ENCODE measurements around the gene C6orf136.

C6orf136 gene

GRCh38 chr6:30690403-30691207 lies 43.7 kb downstream of the C6orf136 start, which contains the start of gene NRM:
TSS of gene NRM (minus strand) at chr6:30690984. CDS start at chr6:30690974, 10 bp downstream.
- H3K9me3 Mint-ChIP-seq, result no peaks in the 10 kb centered on the region
- peaks cover 3% of the 10 kb centered on the region for H3K27me3 Mint-ChIP-seq (ENCODE audit: low read depth)

DNA sequence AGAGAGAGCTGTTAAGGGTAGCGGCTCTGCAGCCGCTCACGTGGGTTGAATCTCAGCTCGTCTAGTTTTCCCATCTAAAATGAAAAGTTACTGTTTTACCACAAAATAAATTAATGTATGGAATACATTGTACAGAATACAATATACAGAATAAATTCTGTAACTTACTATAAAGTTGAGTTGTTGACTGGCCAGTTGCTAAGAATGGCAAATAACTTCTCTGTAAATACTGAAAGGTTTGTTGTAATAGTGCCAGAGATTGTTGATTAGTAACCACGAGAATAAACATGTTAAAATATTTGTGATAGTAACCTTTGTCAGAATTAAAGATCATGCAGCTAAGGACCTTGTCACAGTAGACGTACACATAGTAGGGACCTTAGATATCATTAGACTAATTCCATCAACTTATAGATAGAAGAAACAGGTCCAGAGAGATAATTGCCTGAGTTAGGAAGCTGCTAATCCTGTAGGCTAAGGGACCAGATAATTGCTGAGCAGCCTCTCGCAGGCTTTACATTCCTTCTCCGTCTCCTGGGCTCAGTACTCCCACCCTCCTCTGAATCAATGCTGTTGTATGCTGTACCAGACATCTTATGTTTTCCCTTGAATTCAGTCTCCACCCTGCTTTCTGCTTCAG lies 44.4 kb downstream of the C6orf136 start:
- H3K36me3 Mint-ChIP-seq (ENCODE audit: low read depth), result no peaks in the 10 kb centered on the region
- H3K4me1 Mint-ChIP-seq, result peaks cover 46% of the 10 kb centered on the region
- H3K9me3 Mint-ChIP-seq, result no peaks in the 10 kb centered on the region
- peaks cover 3% of the 10 kb centered on the region for H3K27me3 Mint-ChIP-seq (ENCODE audit: low read depth)
- peak overlapping the region; percentile 94 to 95 (median 95) for H3K27ac Mint-ChIP-seq
- H3K4me3 Mint-ChIP-seq, result peak overlapping the region; percentile 88 to 96 (median 90)
- TF ChIP-seq, protein P1, sequence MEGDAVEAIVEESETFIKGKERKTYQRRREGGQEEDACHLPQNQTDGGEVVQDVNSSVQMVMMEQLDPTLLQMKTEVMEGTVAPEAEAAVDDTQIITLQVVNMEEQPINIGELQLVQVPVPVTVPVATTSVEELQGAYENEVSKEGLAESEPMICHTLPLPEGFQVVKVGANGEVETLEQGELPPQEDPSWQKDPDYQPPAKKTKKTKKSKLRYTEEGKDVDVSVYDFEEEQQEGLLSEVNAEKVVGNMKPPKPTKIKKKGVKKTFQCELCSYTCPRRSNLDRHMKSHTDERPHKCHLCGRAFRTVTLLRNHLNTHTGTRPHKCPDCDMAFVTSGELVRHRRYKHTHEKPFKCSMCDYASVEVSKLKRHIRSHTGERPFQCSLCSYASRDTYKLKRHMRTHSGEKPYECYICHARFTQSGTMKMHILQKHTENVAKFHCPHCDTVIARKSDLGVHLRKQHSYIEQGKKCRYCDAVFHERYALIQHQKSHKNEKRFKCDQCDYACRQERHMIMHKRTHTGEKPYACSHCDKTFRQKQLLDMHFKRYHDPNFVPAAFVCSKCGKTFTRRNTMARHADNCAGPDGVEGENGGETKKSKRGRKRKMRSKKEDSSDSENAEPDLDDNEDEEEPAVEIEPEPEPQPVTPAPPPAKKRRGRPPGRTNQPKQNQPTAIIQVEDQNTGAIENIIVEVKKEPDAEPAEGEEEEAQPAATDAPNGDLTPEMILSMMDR (IDR thresholded peaks at IDR 0.05; ENCODE audit: unreplicated experiment in 3 of 3), result no peak

More at GRCh38 chr6:30690403-30691207, 43.7 kb downstream of the C6orf136 start, which contains the start of gene NRM:
- peaks cover 51% of the 10 kb centered on the region for H3K4me1 Mint-ChIP-seq
- H3K27ac Mint-ChIP-seq, result peak within 1 kb of the TSS; percentile 94 to 96 (median 95)
- no peaks in the 10 kb centered on the region for H3K36me3 Mint-ChIP-seq (ENCODE audit: low read depth)
- TF ChIP-seq, protein P1 (IDR thresholded peaks at IDR 0.05; ENCODE audit: unreplicated experiment in 3 of 3), result no peak
- H3K4me3 Mint-ChIP-seq, result peak within 1 kb of the TSS; percentile 93 to 96 (median 94)

- Mint-ChIP-seq H3K9me3 (no peaks in the 10 kb centered on the region), H3K27ac (no peak overlapping the region), H3K36me3 (ENCODE audit: low read depth) (peaks cover 7% of the 10 kb centered on the region), H3K4me3 (no peak overlapping the region), H3K4me1 (peaks cover 7% of the 10 kb centered on the region), H3K27me3 (ENCODE audit: low read depth) (no peaks in the 10 kb centered on the region)
- TF ChIP-seq, protein P1 (IDR thresholded peaks at IDR 0.05; ENCODE audit: unreplicated experiment in 3 of 3), result no peak
These were observed 49.5 kb downstream of the C6orf136 start for GRCh38 chr6:30696432-30696831.

DNA sequence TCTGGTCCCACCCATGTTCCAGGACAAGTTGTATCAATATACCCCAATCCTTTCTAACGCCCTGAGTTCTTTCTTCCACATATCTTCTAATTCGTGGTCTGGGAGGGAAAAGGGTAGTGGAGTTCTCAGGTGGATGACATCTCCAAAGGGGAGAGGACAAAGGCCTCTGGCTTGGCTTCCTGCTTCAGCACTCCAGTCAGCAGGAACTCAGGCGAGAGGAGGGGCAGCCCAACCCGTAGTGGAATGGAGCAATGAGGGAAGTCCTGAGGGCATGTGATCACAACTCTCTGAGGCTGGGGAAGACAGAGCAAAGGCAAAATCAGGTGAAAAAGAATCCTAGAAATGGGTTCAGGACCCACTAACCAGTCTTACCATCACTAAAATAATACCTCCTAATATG lies 53.4 kb downstream of the C6orf136 start:
- TF ChIP-seq, protein P1 (IDR thresholded peaks at IDR 0.05; ENCODE audit: unreplicated experiment in 3 of 3), result no peak
- H3K27ac Mint-ChIP-seq, result peak overlapping the region in 1 of 3 experiments; percentile 87
- no peaks in the 10 kb centered on the region for H3K9me3 Mint-ChIP-seq
- H3K27me3 Mint-ChIP-seq (ENCODE audit: low read depth), result no peaks in the 10 kb centered on the region
- H3K4me3 Mint-ChIP-seq, result no peak overlapping the region
- peaks cover 42% of the 10 kb centered on the region for H3K36me3 Mint-ChIP-seq (ENCODE audit: low read depth)
- H3K4me1 Mint-ChIP-seq, result no peaks in the 10 kb centered on the region
